ENCODE data around the gene IRAK3. TPM values are rescaled to one million over a fixed set of nuclear protein-coding genes. Genes with fewer than 3 reads are reported as not detected.

The IRAK3 gene, protein sequence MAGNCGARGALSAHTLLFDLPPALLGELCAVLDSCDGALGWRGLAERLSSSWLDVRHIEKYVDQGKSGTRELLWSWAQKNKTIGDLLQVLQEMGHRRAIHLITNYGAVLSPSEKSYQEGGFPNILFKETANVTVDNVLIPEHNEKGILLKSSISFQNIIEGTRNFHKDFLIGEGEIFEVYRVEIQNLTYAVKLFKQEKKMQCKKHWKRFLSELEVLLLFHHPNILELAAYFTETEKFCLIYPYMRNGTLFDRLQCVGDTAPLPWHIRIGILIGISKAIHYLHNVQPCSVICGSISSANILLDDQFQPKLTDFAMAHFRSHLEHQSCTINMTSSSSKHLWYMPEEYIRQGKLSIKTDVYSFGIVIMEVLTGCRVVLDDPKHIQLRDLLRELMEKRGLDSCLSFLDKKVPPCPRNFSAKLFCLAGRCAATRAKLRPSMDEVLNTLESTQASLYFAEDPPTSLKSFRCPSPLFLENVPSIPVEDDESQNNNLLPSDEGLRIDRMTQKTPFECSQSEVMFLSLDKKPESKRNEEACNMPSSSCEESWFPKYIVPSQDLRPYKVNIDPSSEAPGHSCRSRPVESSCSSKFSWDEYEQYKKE
- 2.3 and 3.0 TPM in 2 replicates for total RNA-seq

DNA sequence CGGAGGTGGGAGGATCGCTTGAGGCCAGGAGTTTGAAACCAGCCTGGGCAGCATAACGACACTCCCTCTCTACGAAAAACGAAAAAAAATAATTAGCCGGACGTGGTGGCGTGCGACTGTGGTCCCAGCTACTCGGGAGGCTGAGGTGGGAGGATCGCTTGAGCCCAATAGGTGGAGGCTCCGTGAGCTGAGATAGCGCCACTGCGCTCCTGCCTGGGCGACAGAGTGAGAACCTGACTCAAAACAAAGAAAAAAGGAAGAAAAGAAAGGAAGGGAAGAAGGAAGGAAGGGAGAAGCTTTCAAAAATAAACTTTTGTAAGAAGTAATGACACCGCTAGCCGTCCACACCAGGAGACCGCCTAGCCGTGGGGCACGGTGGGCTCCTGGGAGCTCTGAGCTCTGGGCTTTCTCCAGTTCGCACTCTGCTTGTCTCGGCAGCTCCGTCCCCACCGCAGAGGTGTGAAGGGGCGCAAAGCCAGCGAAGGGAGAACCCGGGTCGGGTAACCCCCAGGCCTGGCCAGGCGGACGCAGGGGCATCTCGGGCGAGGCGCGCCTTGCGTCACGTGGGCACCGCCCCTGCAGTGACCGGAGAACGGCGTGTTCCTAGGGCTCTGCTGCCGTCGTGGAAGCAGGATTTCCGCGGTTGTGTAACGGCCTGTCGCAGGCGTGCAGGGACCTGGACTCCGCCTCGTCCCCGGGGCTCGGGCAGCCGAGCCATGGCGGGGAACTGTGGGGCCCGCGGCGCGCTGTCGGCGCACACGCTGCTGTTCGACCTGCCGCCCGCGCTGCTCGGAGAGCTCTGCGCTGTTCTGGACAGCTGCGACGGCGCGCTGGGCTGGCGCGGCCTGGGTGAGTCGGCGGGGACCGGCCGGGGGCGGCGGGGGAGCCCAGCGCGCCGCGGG is at the start of gene IRAK3:
Gene IRAK3, plus strand, starts transcription at position 631 of the 902 bp plus-strand sequence. Its CDS starts 86 bp downstream, at position 717.
- TF ChIP-seq, protein P1, sequence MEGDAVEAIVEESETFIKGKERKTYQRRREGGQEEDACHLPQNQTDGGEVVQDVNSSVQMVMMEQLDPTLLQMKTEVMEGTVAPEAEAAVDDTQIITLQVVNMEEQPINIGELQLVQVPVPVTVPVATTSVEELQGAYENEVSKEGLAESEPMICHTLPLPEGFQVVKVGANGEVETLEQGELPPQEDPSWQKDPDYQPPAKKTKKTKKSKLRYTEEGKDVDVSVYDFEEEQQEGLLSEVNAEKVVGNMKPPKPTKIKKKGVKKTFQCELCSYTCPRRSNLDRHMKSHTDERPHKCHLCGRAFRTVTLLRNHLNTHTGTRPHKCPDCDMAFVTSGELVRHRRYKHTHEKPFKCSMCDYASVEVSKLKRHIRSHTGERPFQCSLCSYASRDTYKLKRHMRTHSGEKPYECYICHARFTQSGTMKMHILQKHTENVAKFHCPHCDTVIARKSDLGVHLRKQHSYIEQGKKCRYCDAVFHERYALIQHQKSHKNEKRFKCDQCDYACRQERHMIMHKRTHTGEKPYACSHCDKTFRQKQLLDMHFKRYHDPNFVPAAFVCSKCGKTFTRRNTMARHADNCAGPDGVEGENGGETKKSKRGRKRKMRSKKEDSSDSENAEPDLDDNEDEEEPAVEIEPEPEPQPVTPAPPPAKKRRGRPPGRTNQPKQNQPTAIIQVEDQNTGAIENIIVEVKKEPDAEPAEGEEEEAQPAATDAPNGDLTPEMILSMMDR (IDR thresholded peaks at IDR 0.05; ENCODE audit: insufficient read depth, low read length, poor library complexity, severe bottlenecking), result no peak
- peak within 1 kb of the TSS; percentile 52 for H3K4me3 ChIP-seq (ENCODE audit: low read depth, low read length)
- H3K36me3 ChIP-seq (ENCODE audit: control insufficient read depth, insufficient read depth, low read length), result no peaks in the 10 kb centered on the region
- DNase-seq (ENCODE audit: low read depth), result no peak
- H3K27me3 ChIP-seq (ENCODE audit: control insufficient read depth, insufficient read depth, low read length), result no peaks in the 10 kb centered on the region

DNA sequence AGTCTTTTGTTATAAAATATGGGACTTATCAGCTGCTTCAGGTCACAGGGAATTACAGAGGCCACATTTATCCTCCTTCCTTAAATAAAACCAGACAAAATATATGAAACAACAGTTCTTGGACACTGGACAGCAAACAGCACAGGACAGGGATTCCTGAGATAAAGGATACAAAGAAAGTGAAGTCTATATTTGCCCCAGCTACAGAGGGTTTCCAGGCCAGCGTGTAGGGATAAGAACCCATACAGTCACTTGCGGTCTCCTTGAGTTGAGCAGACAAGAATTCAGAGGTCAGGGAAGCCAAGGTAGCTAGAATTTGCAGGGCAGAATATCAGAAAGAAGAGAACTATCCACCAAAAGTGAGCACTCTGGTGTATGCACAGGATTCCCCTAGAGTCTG is 49.7 kb upstream of the IRAK3 start:
- no peaks in the 10 kb centered on the region for H3K27me3 ChIP-seq (ENCODE audit: control insufficient read depth, insufficient read depth, low read length)
- H3K36me3 ChIP-seq (ENCODE audit: control insufficient read depth, insufficient read depth, low read length), result peaks cover 2% of the 10 kb centered on the region
- H3K4me3 ChIP-seq (ENCODE audit: low read depth, low read length), result no peak overlapping the region
- no peak for DNase-seq (ENCODE audit: low read depth)
- TF ChIP-seq, protein P1 (IDR thresholded peaks at IDR 0.05; ENCODE audit: insufficient read depth, low read length, poor library complexity, severe bottlenecking), result no peak

DNA sequence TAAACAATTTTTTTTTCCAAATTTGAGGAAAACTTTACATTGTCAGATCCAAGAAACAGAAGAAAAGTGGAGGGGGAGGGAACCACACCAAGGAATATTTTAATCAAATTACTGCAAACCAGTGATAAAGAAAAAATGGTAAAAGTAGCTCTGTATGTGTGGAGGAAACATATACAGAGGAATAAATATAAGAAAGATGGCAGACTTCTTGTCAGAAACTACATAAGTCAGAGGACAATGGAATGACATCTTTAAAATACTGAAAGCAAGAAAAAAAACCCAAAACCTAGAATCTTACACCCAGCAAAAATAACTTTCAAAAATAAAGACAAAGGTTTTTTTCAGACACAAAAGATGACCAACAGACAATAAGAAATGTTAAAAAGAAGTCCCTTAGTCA is 48.3 kb upstream of the IRAK3 start:
- no peaks in the 10 kb centered on the region for H3K27me3 ChIP-seq (ENCODE audit: control insufficient read depth, insufficient read depth, low read length)
- no peak overlapping the region for H3K4me3 ChIP-seq (ENCODE audit: low read depth, low read length)
- peaks cover 2% of the 10 kb centered on the region for H3K36me3 ChIP-seq (ENCODE audit: control insufficient read depth, insufficient read depth, low read length)
- TF ChIP-seq, protein P1 (IDR thresholded peaks at IDR 0.05; ENCODE audit: insufficient read depth, low read length, poor library complexity, severe bottlenecking), result no peak
- DNase-seq (ENCODE audit: low read depth), result no peak

DNA sequence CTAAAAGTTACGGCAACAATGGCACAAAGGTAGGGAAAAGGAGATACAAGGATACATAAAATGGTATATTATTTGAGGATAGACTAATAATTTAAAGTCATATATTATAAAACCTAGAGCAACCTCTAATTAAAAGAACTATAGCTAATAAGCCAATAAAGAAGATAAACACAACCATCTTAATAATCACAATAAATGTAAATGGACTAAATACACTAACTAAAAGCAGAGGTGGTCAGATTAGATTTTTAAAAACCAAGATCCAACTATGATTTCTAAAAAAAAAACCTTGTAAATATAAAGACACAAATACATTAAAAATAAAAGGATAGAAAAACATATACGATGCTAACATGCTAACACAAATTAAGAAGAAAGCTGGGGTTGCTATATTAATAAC is 47.7 kb upstream of the IRAK3 start:
- peaks cover 2% of the 10 kb centered on the region for H3K36me3 ChIP-seq (ENCODE audit: control insufficient read depth, insufficient read depth, low read length)
- H3K4me3 ChIP-seq (ENCODE audit: low read depth, low read length), result no peak overlapping the region
- TF ChIP-seq, protein P1 (IDR thresholded peaks at IDR 0.05; ENCODE audit: insufficient read depth, low read length, poor library complexity, severe bottlenecking), result no peak
- H3K27me3 ChIP-seq (ENCODE audit: control insufficient read depth, insufficient read depth, low read length), result no peaks in the 10 kb centered on the region
- DNase-seq (ENCODE audit: low read depth), result no peak

DNA sequence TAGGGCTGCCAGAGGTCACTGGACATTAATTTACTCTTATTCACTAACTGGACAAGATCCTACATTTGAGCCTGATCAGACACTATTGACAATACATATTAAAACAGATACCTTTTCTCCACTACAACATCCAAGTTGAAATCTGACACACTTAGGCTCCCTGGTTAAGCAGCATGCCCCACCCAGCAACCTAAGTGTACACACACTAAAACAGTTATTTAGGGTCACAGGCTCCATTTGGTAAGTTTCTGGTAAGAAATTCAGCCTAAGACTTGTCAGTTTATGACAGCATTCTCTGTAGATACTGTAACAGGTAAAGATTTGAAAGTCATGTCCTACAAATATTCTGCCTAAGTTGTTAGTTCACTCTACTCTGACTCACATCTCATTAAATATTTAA is 46.2 kb upstream of the IRAK3 start:
- Histone ChIP-seq H3K36me3 (ENCODE audit: control insufficient read depth, insufficient read depth, low read length) (peaks cover 2% of the 10 kb centered on the region), H3K4me3 (ENCODE audit: low read depth, low read length) (no peak overlapping the region), H3K27me3 (ENCODE audit: control insufficient read depth, insufficient read depth, low read length) (no peaks in the 10 kb centered on the region)
- TF ChIP-seq, protein P1 (IDR thresholded peaks at IDR 0.05; ENCODE audit: insufficient read depth, low read length, poor library complexity, severe bottlenecking), result no peak
- DNase-seq (ENCODE audit: low read depth), result no peak

All from kidney epithelial cell (primary cell).